ENCODE data around the gene TMEM229B.

Gene TMEM229B

GRCh38 chr14:67487937-67488893 lies at the start of gene TMEM229B:
TMEM229B (minus strand) TSS chr14:67488721; CDS start chr14:67473923, 14,798 bp downstream.
- H3K27ac Mint-ChIP-seq: peak within 1 kb of the TSS; percentile 99
- no peaks in the 10 kb centered on the region for H3K27me3 Mint-ChIP-seq
- H3K9me3 Mint-ChIP-seq: no peaks in the 10 kb centered on the region
- peaks cover 3% of the 10 kb centered on the region for H3K36me3 Mint-ChIP-seq
- H3K4me1 Mint-ChIP-seq: peaks cover 71% of the 10 kb centered on the region
- H3K4me3 Mint-ChIP-seq: peak within 1 kb of the TSS; percentile 99

- Mint-ChIP-seq H3K27ac (no peak overlapping the region), H3K36me3 (no peaks in the 10 kb centered on the region), H3K27me3 (peaks cover 13% of the 10 kb centered on the region), H3K9me3 (no peaks in the 10 kb centered on the region), H3K4me1 (peaks cover 10% of the 10 kb centered on the region), H3K4me3 (no peak overlapping the region)
Observed at GRCh38 chr14:67537736-67538135, 49.2 kb upstream of the TMEM229B start.

DNA sequence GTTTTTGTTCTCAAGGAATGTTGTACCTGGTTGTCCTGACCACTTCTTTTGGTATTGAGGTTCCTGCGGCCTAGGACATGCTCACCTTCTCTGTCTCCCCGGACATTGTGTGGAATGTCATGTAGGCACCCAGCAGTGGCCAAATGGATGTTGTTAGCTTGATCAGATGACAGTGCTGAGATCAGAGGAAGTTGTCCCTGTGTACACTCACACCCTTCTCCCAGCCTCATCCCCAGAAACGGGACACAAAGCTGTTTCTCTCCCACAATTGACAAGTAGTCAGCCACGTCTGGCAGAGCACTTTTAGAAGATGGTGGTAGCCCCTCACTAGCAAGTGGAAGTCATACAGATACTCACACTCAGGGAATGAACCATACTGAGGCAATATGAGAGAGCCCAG lies 47.6 kb upstream of the TMEM229B start:
- H3K4me1 Mint-ChIP-seq: no peaks in the 10 kb centered on the region
- H3K4me3 Mint-ChIP-seq: no peak overlapping the region
- no peaks in the 10 kb centered on the region for H3K9me3 Mint-ChIP-seq
- no peaks in the 10 kb centered on the region for H3K36me3 Mint-ChIP-seq
- H3K27me3 Mint-ChIP-seq: peaks cover 8% of the 10 kb centered on the region
- H3K27ac Mint-ChIP-seq: no peak overlapping the region

GRCh38 chr14:67533754-67534085 lies 45.2 kb upstream of the TMEM229B start:
- Mint-ChIP-seq H3K9me3 (no peaks in the 10 kb centered on the region), H3K27me3 (peaks cover 8% of the 10 kb centered on the region), H3K27ac (no peak overlapping the region), H3K36me3 (no peaks in the 10 kb centered on the region), H3K4me1 (no peaks in the 10 kb centered on the region), H3K4me3 (peak overlapping the region; percentile 77)

- no peaks in the 10 kb centered on the region for H3K4me1 Mint-ChIP-seq
- peak within 1 kb of the TSS; percentile 77 for H3K4me3 Mint-ChIP-seq
- H3K36me3 Mint-ChIP-seq: no peaks in the 10 kb centered on the region
- H3K27me3 Mint-ChIP-seq: peaks cover 8% of the 10 kb centered on the region
- no peaks in the 10 kb centered on the region for H3K9me3 Mint-ChIP-seq
- no peak within 1 kb of the TSS for H3K27ac Mint-ChIP-seq
Observed at GRCh38 chr14:67532998-67533753, 44.7 kb upstream of the TMEM229B start, which contains the start of gene PLEKHH1. PLEKHH1 (plus strand) TSS chr14:67533290; CDS start chr14:67541868, 8,578 bp downstream.

DNA sequence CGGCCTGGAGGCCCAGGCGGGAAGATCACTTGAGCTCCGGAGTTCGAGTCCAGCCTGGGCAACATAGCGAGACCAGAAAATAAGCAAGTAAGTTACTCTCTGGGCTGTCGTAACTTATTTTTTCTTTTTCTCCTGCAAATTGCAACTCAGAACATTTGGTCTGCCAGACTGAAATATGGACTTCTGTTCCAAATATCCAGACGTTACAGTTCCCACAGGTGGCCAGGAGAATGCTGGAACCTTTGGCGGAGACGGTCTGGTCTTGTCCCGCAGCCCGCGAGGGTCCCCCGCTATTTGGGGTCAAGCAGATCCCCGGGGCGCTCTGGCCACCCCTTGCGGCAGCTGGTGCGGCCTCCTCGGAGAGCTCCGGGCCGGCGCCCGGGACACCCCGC lies 44.1 kb upstream of the TMEM229B start:
- Mint-ChIP-seq H3K9me3 (no peaks in the 10 kb centered on the region), H3K4me1 (no peaks in the 10 kb centered on the region), H3K36me3 (no peaks in the 10 kb centered on the region), H3K4me3 (peak overlapping the region; percentile 67), H3K27me3 (peaks cover 8% of the 10 kb centered on the region), H3K27ac (no peak overlapping the region)

- no peaks in the 10 kb centered on the region for H3K36me3 Mint-ChIP-seq
- H3K27ac Mint-ChIP-seq: no peak overlapping the region
- H3K4me1 Mint-ChIP-seq: no peaks in the 10 kb centered on the region
- H3K27me3 Mint-ChIP-seq: peaks cover 15% of the 10 kb centered on the region
- no peak overlapping the region for H3K4me3 Mint-ChIP-seq
- H3K9me3 Mint-ChIP-seq: no peaks in the 10 kb centered on the region
Observed at GRCh38 chr14:67529947-67530935, 41.7 kb upstream of the TMEM229B start.

- no peaks in the 10 kb centered on the region for H3K36me3 Mint-ChIP-seq
- no peaks in the 10 kb centered on the region for H3K4me1 Mint-ChIP-seq
- H3K9me3 Mint-ChIP-seq: no peaks in the 10 kb centered on the region
- no peak overlapping the region for H3K27ac Mint-ChIP-seq
- no peak overlapping the region for H3K4me3 Mint-ChIP-seq
- H3K27me3 Mint-ChIP-seq: peaks cover 20% of the 10 kb centered on the region
Observed at GRCh38 chr14:67528276-67528675, 39.8 kb upstream of the TMEM229B start.

DNA sequence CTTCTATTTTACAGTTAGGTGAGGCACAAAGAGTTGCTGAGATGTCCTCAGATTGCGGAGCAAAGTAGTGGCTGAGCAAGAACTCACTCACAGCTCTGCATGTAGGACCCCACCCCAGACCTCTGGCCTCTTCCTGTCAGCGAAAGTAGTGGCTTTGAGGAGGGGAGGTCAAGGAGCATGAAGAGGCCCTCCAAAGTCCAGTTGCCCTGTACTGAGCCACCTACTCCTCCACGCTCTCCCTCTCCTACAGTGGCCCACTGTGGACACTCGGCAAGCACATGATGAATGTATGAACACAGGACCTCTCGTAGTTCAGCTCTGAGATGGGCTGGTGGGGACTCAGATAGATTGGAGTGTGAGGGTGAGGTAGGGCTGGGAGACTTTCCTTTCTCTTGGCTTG lies 39.2 kb upstream of the TMEM229B start:
- no peak overlapping the region for H3K4me3 Mint-ChIP-seq
- no peaks in the 10 kb centered on the region for H3K9me3 Mint-ChIP-seq
- no peaks in the 10 kb centered on the region for H3K4me1 Mint-ChIP-seq
- no peaks in the 10 kb centered on the region for H3K36me3 Mint-ChIP-seq
- no peak overlapping the region for H3K27ac Mint-ChIP-seq
- H3K27me3 Mint-ChIP-seq: peaks cover 20% of the 10 kb centered on the region

- Mint-ChIP-seq H3K4me1 (no peaks in the 10 kb centered on the region), H3K36me3 (no peaks in the 10 kb centered on the region), H3K4me3 (no peak overlapping the region), H3K9me3 (no peaks in the 10 kb centered on the region), H3K27ac (no peak overlapping the region), H3K27me3 (peaks cover 20% of the 10 kb centered on the region)
Observed at GRCh38 chr14:67526676-67527459, 38.3 kb upstream of the TMEM229B start.

DNA sequence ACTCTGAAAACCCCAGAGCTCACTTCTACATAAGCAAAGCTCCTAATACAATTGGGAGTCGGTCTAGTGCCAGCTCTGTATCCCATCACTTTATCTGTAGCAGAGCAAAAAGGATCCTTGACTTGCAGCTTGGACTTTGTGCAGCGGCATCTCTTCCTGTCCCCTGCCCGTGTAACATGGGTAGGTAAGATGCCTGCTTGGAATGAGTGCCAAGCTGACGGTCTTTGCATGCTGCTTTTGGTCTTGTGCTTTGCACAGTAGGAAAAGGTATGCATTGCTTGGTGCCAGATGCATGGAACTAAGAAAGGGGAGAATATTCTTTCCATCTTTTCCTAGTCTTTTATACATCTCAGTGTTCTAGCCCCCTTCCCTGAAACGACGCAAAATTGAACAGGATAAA lies 37.7 kb upstream of the TMEM229B start:
- Mint-ChIP-seq H3K27me3 (peaks cover 21% of the 10 kb centered on the region), H3K27ac (no peak overlapping the region), H3K4me1 (no peaks in the 10 kb centered on the region), H3K36me3 (no peaks in the 10 kb centered on the region), H3K9me3 (no peaks in the 10 kb centered on the region), H3K4me3 (no peak overlapping the region)

GRCh38 chr14:67525389-67525788 lies 36.9 kb upstream of the TMEM229B start:
- Mint-ChIP-seq H3K9me3 (no peaks in the 10 kb centered on the region), H3K4me1 (no peaks in the 10 kb centered on the region), H3K4me3 (no peak overlapping the region), H3K27me3 (peaks cover 21% of the 10 kb centered on the region), H3K36me3 (no peaks in the 10 kb centered on the region), H3K27ac (no peak overlapping the region)

GRCh38 chr14:67524634-67524963 lies 36.1 kb upstream of the TMEM229B start:
- no peaks in the 10 kb centered on the region for H3K36me3 Mint-ChIP-seq
- H3K27me3 Mint-ChIP-seq: peaks cover 21% of the 10 kb centered on the region
- no peak overlapping the region for H3K4me3 Mint-ChIP-seq
- H3K27ac Mint-ChIP-seq: no peak overlapping the region
- no peaks in the 10 kb centered on the region for H3K9me3 Mint-ChIP-seq
- H3K4me1 Mint-ChIP-seq: no peaks in the 10 kb centered on the region

GRCh38 chr14:67523764-67524633 lies 35.5 kb upstream of the TMEM229B start:
- Mint-ChIP-seq H3K4me3 (no peak overlapping the region), H3K4me1 (no peaks in the 10 kb centered on the region), H3K27me3 (peaks cover 21% of the 10 kb centered on the region), H3K36me3 (no peaks in the 10 kb centered on the region), H3K9me3 (no peaks in the 10 kb centered on the region), H3K27ac (no peak overlapping the region)
